ENCODE measurements around the gene TNFRSF1A. TPM values are rescaled to one million over a fixed set of nuclear protein-coding genes. Genes with fewer than 3 reads are reported as not detected.

TNFRSF1A gene
- total and polyA plus RNA-seq, 2 of the 13 experiments (the other 11 are each of a cell fraction or from before 2014, with no cell fraction given), result 41.5 to 61.2 TPM

GRCh38 chr12:6280053-6280469 is 61.8 kb downstream of the TNFRSF1A start (continued):
- TF ChIP-seq, protein P1, sequence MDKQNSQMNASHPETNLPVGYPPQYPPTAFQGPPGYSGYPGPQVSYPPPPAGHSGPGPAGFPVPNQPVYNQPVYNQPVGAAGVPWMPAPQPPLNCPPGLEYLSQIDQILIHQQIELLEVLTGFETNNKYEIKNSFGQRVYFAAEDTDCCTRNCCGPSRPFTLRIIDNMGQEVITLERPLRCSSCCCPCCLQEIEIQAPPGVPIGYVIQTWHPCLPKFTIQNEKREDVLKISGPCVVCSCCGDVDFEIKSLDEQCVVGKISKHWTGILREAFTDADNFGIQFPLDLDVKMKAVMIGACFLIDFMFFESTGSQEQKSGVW (CRISPR knock-in tag; IDR thresholded peaks at IDR 0.05; ENCODE audit: borderline replicate concordance), result no peak
- TF ChIP-seq ZNF777 (CRISPR knock-in tag; IDR thresholded peaks at IDR 0.05) (no peak), HES4 (CRISPR knock-in tag; IDR thresholded peaks at IDR 0.05; ENCODE audit: borderline replicate concordance) (no peak), ZNF335 (CRISPR knock-in tag; IDR thresholded peaks at IDR 0.05) (no peak), ATAD3A (CRISPR knock-in tag; IDR thresholded peaks at IDR 0.05) (no peak), SCMH1 (CRISPR knock-in tag; IDR thresholded peaks at IDR 0.05; ENCODE audit: borderline replicate concordance) (no peak), ZNF101 (CRISPR knock-in tag; IDR thresholded peaks at IDR 0.05; ENCODE audit: borderline replicate concordance, low read depth) (no peak), NBN (conservative IDR thresholded peaks at IDR 0.05) (no peak), JUND (CRISPR knock-in tag; IDR thresholded peaks at IDR 0.05) (peak; percentile 95), TSC22D2 (CRISPR knock-in tag; IDR thresholded peaks at IDR 0.05; ENCODE audit: borderline replicate concordance) (no peak), REXO4 (CRISPR knock-in tag; IDR thresholded peaks at IDR 0.05; ENCODE audit: borderline replicate concordance) (no peak), ZNF652 (CRISPR knock-in tag; IDR thresholded peaks at IDR 0.05; ENCODE audit: borderline replicate concordance, low read depth) (no peak), AKAP8 (CRISPR knock-in tag; IDR thresholded peaks at IDR 0.05) (no peak), FOXK1 (CRISPR knock-in tag; IDR thresholded peaks at IDR 0.05; ENCODE audit: borderline replicate concordance, low read depth) (no peak), RBAK (CRISPR knock-in tag; IDR thresholded peaks at IDR 0.05) (no peak), ZNF570 (CRISPR knock-in tag; IDR thresholded peaks at IDR 0.05; ENCODE audit: borderline replicate concordance) (no peak), JDP2 (CRISPR knock-in tag; IDR thresholded peaks at IDR 0.05; ENCODE audit: borderline replicate concordance) (no peak), ETV5 (CRISPR knock-in tag; IDR thresholded peaks at IDR 0.05; ENCODE audit: borderline replicate concordance) (peak; percentile 98), ZNF639 (CRISPR knock-in tag; conservative IDR thresholded peaks at IDR 0.05) (peak; percentile 53; the same call in 1 of the 2 replicates), KLF11 (CRISPR knock-in tag; IDR thresholded peaks at IDR 0.05) (no peak), PTBP1 (IDR thresholded peaks at IDR 0.05; ENCODE audit: low read depth, low read length, poor library complexity, severe bottlenecking) (no peak)
- TF ChIP-seq, protein P2, sequence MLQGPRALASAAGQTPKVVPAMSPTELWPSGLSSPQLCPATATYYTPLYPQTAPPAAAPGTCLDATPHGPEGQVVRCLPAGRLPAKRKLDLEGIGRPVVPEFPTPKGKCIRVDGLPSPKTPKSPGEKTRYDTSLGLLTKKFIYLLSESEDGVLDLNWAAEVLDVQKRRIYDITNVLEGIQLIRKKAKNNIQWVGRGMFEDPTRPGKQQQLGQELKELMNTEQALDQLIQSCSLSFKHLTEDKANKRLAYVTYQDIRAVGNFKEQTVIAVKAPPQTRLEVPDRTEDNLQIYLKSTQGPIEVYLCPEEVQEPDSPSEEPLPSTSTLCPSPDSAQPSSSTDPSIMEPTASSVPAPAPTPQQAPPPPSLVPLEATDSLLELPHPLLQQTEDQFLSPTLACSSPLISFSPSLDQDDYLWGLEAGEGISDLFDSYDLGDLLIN (CRISPR knock-in tag; IDR thresholded peaks at IDR 0.05; ENCODE audit: borderline replicate concordance), result no peak
- TF ChIP-seq, protein P3, sequence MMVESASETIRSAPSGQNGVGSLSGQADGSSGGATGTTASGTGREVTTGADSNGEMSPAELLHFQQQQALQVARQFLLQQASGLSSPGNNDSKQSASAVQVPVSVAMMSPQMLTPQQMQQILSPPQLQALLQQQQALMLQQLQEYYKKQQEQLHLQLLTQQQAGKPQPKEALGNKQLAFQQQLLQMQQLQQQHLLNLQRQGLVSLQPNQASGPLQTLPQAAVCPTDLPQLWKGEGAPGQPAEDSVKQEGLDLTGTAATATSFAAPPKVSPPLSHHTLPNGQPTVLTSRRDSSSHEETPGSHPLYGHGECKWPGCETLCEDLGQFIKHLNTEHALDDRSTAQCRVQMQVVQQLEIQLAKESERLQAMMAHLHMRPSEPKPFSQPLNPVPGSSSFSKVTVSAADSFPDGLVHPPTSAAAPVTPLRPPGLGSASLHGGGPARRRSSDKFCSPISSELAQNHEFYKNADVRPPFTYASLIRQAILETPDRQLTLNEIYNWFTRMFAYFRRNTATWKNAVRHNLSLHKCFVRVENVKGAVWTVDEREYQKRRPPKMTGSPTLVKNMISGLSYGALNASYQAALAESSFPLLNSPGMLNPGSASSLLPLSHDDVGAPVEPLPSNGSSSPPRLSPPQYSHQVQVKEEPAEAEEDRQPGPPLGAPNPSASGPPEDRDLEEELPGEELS (CRISPR knock-in tag; IDR thresholded peaks at IDR 0.05), result peak; percentile 90
- TF ChIP-seq, protein P4, sequence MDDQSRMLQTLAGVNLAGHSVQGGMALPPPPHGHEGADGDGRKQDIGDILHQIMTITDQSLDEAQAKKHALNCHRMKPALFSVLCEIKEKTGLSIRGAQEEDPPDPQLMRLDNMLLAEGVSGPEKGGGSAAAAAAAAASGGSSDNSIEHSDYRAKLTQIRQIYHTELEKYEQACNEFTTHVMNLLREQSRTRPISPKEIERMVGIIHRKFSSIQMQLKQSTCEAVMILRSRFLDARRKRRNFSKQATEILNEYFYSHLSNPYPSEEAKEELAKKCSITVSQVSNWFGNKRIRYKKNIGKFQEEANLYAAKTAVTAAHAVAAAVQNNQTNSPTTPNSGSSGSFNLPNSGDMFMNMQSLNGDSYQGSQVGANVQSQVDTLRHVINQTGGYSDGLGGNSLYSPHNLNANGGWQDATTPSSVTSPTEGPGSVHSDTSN (CRISPR knock-in tag; IDR thresholded peaks at IDR 0.05; ENCODE audit: borderline replicate concordance), result no peak
